SK-N-SH treated with all-trans-retinoic acid at 6 μM for 48 hours (cell line): ENCODE results near the gene PNPLA7.
"Not testable (repeated sequence)": the region's sequence is repeated elsewhere in the genome, so short reads cannot be mapped to it uniquely, and the experiment has no call there.

Experiments
- ATAC-seq: fragments of 200-7000 bp; cut with Tn5 transposase; 3 replicates; pipeline ENCODE4 v1.9.1; 2020; ENCODE audit warnings: mild to moderate bottlenecking, moderate library complexity
- BACH2 ChIP-seq: fragments of 250-450 bp; sonication (Bioruptor Pico); IDR thresholded peaks from 2 replicates; pipeline ENCODE4 v1.9.0; 2021; ENCODE audit warnings: mild to moderate bottlenecking, borderline replicate concordance
- CSDC2 ChIP-seq: fragments of 250-450 bp; sonication (Bioruptor Pico); IDR thresholded peaks from 2 replicates; pipeline ENCODE4 v1.5.0; 2020; ENCODE audit warnings: mild to moderate bottlenecking, moderate library complexity
- ESRRG ChIP-seq: fragments of 250-450 bp; sonication (Bioruptor Pico); IDR thresholded peaks from 2 replicates; pipeline ENCODE4 v1.6.1; 2021; ENCODE audit warnings: mild to moderate bottlenecking
- GLIS3 ChIP-seq: fragments of 250-450 bp; sonication (Bioruptor Pico); IDR thresholded peaks from 2 replicates; pipeline ENCODE4 v1.5.0; 2020; ENCODE audit warnings: mild to moderate bottlenecking, moderate library complexity
- ISL1 ChIP-seq: fragments of 250-450 bp; sonication (Bioruptor Pico); IDR thresholded peaks from 2 replicates; pipeline ENCODE4 v2.1.2; 2022; ENCODE audit warnings: mild to moderate bottlenecking, moderate library complexity
- OSR1 ChIP-seq: fragments of 250-450 bp; sonication (Bioruptor Pico); IDR thresholded peaks from 2 replicates; pipeline ENCODE4 v1.8.0; 2022; ENCODE audit warnings: moderate library complexity, mild to moderate bottlenecking, inconsistent platforms
- RARB ChIP-seq: fragments of 250-450 bp; sonication (Bioruptor Pico); IDR thresholded peaks from 2 replicates; pipeline ENCODE4 v1.8.0; 2021; ENCODE audit warnings: mild to moderate bottlenecking, moderate library complexity
- SNAI2 ChIP-seq: fragments of 250-450 bp; sonication (Bioruptor Pico); IDR thresholded peaks from 2 replicates; pipeline ENCODE4 v1.5.0; 2020; ENCODE audit warnings: mild to moderate bottlenecking, moderate library complexity
- TCF4 ChIP-seq: fragments of 250-450 bp; sonication (Bioruptor Pico); IDR thresholded peaks from 2 replicates; pipeline ENCODE4 v1.8.0; 2021; ENCODE audit warnings: mild to moderate bottlenecking, moderate library complexity, borderline replicate concordance
- TOX ChIP-seq: fragments of 250-450 bp; sonication (Bioruptor Pico); IDR thresholded peaks from 2 replicates; pipeline ENCODE4 v1.8.0; 2021; ENCODE audit warnings: mild to moderate bottlenecking, moderate library complexity, borderline replicate concordance
- ZC3H10 ChIP-seq: fragments of 250-450 bp; sonication (Bioruptor Pico); IDR thresholded peaks from 2 replicates; pipeline ENCODE4 v1.5.1; 2021; ENCODE audit warnings: mild to moderate bottlenecking, moderate library complexity
- ZFP3 ChIP-seq: fragments of 250-450 bp; sonication (Bioruptor Pico); IDR thresholded peaks from 2 replicates; pipeline ENCODE4 v1.5.0; 2020; ENCODE audit warnings: mild to moderate bottlenecking, moderate library complexity
- ZFP30 ChIP-seq: fragments of 450-650 bp; formaldehyde crosslinking; IDR thresholded peaks from 2 replicates; pipeline ENCODE4 v1.5.0; 2022; ENCODE audit warnings: mild to moderate bottlenecking, moderate library complexity
- ZNF565 ChIP-seq: fragments of 450-650 bp; formaldehyde crosslinking; conservative IDR thresholded peaks from 2 replicates; pipeline ENCODE4 v1.5.0; 2020; ENCODE audit warnings: low read depth, mild to moderate bottlenecking, moderate library complexity
- ZNF70 ChIP-seq: fragments of 450-650 bp; formaldehyde crosslinking; IDR thresholded peaks from 2 replicates; pipeline ENCODE4 v1.5.0; 2020; ENCODE audit warnings: mild to moderate bottlenecking, moderate library complexity
- ZNF8 ChIP-seq: fragments of 450-650 bp; formaldehyde crosslinking; IDR thresholded peaks from 2 replicates; pipeline ENCODE4 v1.5.0; 2020; ENCODE audit warnings: mild to moderate bottlenecking, moderate library complexity
- TF ChIP-seq, protein P1 (sequence below): fragments of 250-450 bp; sonication (Bioruptor Pico); IDR thresholded peaks from 2 replicates; pipeline ENCODE4 v1.5.1; 2020; ENCODE audit warnings: low read depth, mild to moderate bottlenecking, moderate library complexity
- TF ChIP-seq, protein P2 (sequence below): fragments of 250-450 bp; sonication (Bioruptor Pico); IDR thresholded peaks from 2 replicates; pipeline ENCODE4 v1.8.0; 2020; ENCODE audit warnings: mild to moderate bottlenecking, moderate library complexity, borderline replicate concordance
- TF ChIP-seq, protein P3 (sequence below): fragments of 250-450 bp; sonication (Bioruptor Pico); IDR thresholded peaks from 2 replicates; pipeline ENCODE4 v1.8.0; 2021; ENCODE audit warnings: low read depth, mild to moderate bottlenecking, moderate library complexity, borderline replicate concordance
- TF ChIP-seq, protein P4 (sequence below): fragments of 250-450 bp; sonication (Bioruptor Pico); IDR thresholded peaks from 2 replicates; pipeline ENCODE4 v1.5.0; 2020; ENCODE audit warnings: mild to moderate bottlenecking, moderate library complexity
- TF ChIP-seq, protein P5 (sequence below): fragments of 250-450 bp; sonication (Bioruptor Pico); IDR thresholded peaks from 2 replicates; pipeline ENCODE4 v1.5.1; 2021; ENCODE audit warnings: mild to moderate bottlenecking, moderate library complexity

PNPLA7 gene

DNA sequence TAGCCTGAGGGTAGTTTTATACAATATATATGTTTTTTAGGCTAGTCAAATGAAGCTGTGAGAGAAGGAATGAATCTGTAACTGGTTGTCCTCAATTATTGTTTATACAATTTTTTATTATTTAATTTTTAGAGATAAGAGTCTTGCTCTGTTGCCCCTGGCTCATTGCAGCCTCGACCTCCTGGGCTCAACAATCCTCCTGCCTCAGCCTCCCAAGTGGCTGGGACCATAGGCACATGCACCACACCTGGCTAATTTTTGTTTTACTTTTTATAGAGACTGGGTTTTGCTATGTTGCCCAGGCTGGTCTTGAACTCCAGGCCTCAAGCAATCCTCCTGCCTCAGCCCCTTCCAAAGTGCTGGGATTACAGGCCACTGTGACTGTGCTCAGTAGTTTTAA is 4.1 kb upstream of the PNPLA7 start:
- ATAC-seq, result no peak
- TF ChIP-seq, protein P1, sequence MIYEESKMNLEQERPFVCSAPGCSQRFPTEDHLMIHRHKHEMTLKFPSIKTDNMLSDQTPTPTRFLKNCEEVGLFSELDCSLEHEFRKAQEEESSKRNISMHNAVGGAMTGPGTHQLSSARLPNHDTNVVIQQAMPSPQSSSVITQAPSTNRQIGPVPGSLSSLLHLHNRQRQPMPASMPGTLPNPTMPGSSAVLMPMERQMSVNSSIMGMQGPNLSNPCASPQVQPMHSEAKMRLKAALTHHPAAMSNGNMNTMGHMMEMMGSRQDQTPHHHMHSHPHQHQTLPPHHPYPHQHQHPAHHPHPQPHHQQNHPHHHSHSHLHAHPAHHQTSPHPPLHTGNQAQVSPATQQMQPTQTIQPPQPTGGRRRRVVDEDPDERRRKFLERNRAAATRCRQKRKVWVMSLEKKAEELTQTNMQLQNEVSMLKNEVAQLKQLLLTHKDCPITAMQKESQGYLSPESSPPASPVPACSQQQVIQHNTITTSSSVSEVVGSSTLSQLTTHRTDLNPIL, result no peak
- TF ChIP-seq ZNF70 (CRISPR knock-in tag) (no peak), OSR1 (CRISPR knock-in tag) (no peak), ZFP30 (CRISPR knock-in tag) (no peak), TOX (CRISPR knock-in tag) (no peak), ISL1 (CRISPR knock-in tag) (no peak), ZFP3 (CRISPR knock-in tag) (no peak), ESRRG (CRISPR knock-in tag) (no peak), GLIS3 (CRISPR knock-in tag) (no peak), ZNF565 (CRISPR knock-in tag) (no peak), ZNF8 (no peak), RARB (CRISPR knock-in tag) (no peak), CSDC2 (no peak), ZC3H10 (CRISPR knock-in tag) (no peak), TCF4 (CRISPR knock-in tag) (no peak)
- TF ChIP-seq, protein P2, sequence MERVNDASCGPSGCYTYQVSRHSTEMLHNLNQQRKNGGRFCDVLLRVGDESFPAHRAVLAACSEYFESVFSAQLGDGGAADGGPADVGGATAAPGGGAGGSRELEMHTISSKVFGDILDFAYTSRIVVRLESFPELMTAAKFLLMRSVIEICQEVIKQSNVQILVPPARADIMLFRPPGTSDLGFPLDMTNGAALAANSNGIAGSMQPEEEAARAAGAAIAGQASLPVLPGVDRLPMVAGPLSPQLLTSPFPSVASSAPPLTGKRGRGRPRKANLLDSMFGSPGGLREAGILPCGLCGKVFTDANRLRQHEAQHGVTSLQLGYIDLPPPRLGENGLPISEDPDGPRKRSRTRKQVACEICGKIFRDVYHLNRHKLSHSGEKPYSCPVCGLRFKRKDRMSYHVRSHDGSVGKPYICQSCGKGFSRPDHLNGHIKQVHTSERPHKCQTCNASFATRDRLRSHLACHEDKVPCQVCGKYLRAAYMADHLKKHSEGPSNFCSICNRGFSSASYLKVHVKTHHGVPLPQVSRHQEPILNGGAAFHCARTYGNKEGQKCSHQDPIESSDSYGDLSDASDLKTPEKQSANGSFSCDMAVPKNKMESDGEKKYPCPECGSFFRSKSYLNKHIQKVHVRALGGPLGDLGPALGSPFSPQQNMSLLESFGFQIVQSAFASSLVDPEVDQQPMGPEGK (CRISPR knock-in tag), result no peak
- TF ChIP-seq, protein P3, sequence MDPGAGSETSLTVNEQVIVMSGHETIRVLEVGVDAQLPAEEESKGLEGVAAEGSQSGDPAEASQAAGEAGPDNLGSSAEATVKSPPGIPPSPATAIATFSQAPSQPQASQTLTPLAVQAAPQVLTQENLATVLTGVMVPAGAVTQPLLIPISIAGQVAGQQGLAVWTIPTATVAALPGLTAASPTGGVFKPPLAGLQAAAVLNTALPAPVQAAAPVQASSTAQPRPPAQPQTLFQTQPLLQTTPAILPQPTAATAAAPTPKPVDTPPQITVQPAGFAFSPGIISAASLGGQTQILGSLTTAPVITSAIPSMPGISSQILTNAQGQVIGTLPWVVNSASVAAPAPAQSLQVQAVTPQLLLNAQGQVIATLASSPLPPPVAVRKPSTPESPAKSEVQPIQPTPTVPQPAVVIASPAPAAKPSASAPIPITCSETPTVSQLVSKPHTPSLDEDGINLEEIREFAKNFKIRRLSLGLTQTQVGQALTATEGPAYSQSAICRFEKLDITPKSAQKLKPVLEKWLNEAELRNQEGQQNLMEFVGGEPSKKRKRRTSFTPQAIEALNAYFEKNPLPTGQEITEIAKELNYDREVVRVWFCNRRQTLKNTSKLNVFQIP, result no peak
- TF ChIP-seq, protein P4, sequence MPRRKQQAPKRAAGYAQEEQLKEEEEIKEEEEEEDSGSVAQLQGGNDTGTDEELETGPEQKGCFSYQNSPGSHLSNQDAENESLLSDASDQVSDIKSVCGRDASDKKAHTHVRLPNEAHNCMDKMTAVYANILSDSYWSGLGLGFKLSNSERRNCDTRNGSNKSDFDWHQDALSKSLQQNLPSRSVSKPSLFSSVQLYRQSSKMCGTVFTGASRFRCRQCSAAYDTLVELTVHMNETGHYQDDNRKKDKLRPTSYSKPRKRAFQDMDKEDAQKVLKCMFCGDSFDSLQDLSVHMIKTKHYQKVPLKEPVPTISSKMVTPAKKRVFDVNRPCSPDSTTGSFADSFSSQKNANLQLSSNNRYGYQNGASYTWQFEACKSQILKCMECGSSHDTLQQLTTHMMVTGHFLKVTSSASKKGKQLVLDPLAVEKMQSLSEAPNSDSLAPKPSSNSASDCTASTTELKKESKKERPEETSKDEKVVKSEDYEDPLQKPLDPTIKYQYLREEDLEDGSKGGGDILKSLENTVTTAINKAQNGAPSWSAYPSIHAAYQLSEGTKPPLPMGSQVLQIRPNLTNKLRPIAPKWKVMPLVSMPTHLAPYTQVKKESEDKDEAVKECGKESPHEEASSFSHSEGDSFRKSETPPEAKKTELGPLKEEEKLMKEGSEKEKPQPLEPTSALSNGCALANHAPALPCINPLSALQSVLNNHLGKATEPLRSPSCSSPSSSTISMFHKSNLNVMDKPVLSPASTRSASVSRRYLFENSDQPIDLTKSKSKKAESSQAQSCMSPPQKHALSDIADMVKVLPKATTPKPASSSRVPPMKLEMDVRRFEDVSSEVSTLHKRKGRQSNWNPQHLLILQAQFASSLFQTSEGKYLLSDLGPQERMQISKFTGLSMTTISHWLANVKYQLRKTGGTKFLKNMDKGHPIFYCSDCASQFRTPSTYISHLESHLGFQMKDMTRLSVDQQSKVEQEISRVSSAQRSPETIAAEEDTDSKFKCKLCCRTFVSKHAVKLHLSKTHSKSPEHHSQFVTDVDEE (CRISPR knock-in tag), result no peak
- TF ChIP-seq, protein P5, sequence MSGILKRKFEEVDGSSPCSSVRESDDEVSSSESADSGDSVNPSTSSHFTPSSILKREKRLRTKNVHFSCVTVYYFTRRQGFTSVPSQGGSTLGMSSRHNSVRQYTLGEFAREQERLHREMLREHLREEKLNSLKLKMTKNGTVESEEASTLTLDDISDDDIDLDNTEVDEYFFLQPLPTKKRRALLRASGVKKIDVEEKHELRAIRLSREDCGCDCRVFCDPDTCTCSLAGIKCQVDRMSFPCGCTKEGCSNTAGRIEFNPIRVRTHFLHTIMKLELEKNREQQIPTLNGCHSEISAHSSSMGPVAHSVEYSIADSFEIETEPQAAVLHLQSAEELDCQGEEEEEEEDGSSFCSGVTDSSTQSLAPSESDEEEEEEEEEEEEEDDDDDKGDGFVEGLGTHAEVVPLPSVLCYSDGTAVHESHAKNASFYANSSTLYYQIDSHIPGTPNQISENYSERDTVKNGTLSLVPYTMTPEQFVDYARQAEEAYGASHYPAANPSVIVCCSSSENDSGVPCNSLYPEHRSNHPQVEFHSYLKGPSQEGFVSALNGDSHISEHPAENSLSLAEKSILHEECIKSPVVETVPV (CRISPR knock-in tag), result no peak

DNA sequence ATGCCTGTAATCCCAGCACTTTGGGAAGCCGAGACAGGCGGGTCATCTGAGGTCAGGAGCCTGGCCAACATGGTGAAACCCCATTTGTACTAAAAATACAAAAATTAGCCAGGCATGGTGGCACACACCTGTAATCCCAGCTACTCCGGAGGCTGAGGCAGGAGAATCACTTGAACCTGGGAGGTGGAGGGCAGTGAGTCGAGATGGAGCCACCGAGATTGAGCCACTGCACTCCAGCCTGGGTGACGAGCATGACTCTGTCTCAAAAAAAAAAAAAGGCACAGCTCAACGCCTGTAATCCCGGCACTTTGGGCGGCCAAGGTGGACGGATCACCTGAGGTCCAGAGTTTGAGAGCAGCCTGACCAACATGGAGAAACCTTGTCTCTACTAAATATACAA is 3.5 kb upstream of the PNPLA7 start:
- not testable (repeated sequence) for ATAC-seq

DNA sequence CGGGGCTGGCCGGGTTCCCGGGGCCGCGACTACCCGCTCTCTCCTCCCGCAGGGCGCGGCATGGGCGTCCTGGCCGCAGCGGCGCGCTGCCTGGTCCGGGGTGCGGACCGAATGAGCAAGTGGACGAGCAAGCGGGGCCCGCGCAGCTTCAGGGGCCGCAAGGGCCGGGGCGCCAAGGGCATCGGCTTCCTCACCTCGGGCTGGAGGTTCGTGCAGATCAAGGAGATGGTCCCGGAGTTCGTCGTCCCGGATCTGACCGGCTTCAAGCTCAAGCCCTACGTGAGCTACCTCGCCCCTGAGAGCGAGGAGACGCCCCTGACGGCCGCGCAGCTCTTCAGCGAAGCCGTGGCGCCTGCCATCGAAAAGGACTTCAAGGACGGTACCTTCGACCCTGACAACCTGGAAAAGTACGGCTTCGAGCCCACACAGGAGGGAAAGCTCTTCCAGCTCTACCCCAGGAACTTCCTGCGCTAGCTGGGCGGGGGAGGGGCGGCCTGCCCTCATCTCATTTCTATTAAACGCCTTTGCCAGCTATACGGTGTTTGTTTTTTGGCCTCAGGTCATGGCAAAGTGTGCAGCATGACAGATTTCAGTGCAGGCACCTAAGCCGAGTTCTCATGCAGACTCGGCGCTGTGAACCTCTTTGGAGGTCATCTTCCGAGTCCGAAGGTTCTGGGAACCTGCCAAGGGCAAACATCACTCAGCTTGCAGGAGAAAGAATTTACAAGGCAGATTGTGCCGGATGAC is 2.0 kb upstream of the PNPLA7 start:
- ATAC-seq, result peak; percentile 64

More for the DNA sequence above, 2.0 kb upstream of the PNPLA7 start:
- TF ChIP-seq ZNF565 (CRISPR knock-in tag) (no peak), TCF4 (CRISPR knock-in tag) (no peak), GLIS3 (CRISPR knock-in tag) (no peak), ISL1 (CRISPR knock-in tag) (no peak), ZNF70 (CRISPR knock-in tag) (no peak), SNAI2 (CRISPR knock-in tag) (no peak), ESRRG (CRISPR knock-in tag) (no peak), TOX (CRISPR knock-in tag) (no peak), OSR1 (CRISPR knock-in tag) (no peak), BACH2 (CRISPR knock-in tag) (no peak), CSDC2 (no peak), RARB (CRISPR knock-in tag) (no peak), ZC3H10 (CRISPR knock-in tag) (no peak)
- TF ChIP-seq, protein P4 (CRISPR knock-in tag), result no peak
- TF ChIP-seq, protein P2 (CRISPR knock-in tag), result no peak
